ENCODE measurements around the gene PPP1R12A.

PPP1R12A gene

GRCh38 chr12:79973801-79974200 lies 38.9 kb upstream of the PPP1R12A start:
- no peak for TF ChIP-seq CTCF (IDR thresholded peaks at IDR 0.05; ENCODE audit: extremely low read depth, missing control alignments)
- DNase-seq (ENCODE audit: low spot score): no peak

GRCh38 chr12:79964100-79964627 lies 29.3 kb upstream of the PPP1R12A start:
- TF ChIP-seq CTCF (IDR thresholded peaks at IDR 0.05; ENCODE audit: extremely low read depth, missing control alignments): no peak
- DNase-seq (ENCODE audit: low spot score): no peak

- no peak for TF ChIP-seq CTCF (IDR thresholded peaks at IDR 0.05; ENCODE audit: extremely low read depth, missing control alignments)
- no peak for DNase-seq (ENCODE audit: low spot score)
Measured at GRCh38 chr12:79961411-79961810, 26.5 kb upstream of the PPP1R12A start.

GRCh38 chr12:79959484-79959883 lies 24.6 kb upstream of the PPP1R12A start:
- no peak for DNase-seq (ENCODE audit: low spot score)
- no peak for TF ChIP-seq CTCF (IDR thresholded peaks at IDR 0.05; ENCODE audit: extremely low read depth, missing control alignments)

GRCh38 chr12:79956896-79957295 lies 22.0 kb upstream of the PPP1R12A start:
- no peak for TF ChIP-seq CTCF (IDR thresholded peaks at IDR 0.05; ENCODE audit: extremely low read depth, missing control alignments)
- DNase-seq (ENCODE audit: low spot score): no peak

GRCh38 chr12:79955561-79955960 lies 20.7 kb upstream of the PPP1R12A start:
- DNase-seq (ENCODE audit: low spot score): no peak
- no peak for TF ChIP-seq CTCF (IDR thresholded peaks at IDR 0.05; ENCODE audit: extremely low read depth, missing control alignments)

GRCh38 chr12:79954037-79954610 lies 19.2 kb upstream of the PPP1R12A start:
- DNase-seq (ENCODE audit: low spot score): no peak
- TF ChIP-seq CTCF (IDR thresholded peaks at IDR 0.05; ENCODE audit: extremely low read depth, missing control alignments): no peak

Measured in GM20000 (cell line).